HL-60/S4 treated with retinoic acid at 250 ng/mL for 4 days and 3 days (cell line): Measurements from ENCODE around the gene EGF.

Experiments
- in situ Hi-C: fragments of 300-500 bp; cut with MboI; formaldehyde crosslinking; loops from 2 replicates; pipeline ENCODE4 v1.7.0; 2022; ENCODE audit warnings: low sequenced_read_pairs

EGF gene

GRCh38 chr4:109989044-109989443 lies 76.4 kb downstream of the EGF start:
- in situ Hi-C loops: no loop called here

- in situ Hi-C loops: no loop called here
These were observed 76.9 kb downstream of the EGF start for GRCh38 chr4:109989618-109990017.

DNA sequence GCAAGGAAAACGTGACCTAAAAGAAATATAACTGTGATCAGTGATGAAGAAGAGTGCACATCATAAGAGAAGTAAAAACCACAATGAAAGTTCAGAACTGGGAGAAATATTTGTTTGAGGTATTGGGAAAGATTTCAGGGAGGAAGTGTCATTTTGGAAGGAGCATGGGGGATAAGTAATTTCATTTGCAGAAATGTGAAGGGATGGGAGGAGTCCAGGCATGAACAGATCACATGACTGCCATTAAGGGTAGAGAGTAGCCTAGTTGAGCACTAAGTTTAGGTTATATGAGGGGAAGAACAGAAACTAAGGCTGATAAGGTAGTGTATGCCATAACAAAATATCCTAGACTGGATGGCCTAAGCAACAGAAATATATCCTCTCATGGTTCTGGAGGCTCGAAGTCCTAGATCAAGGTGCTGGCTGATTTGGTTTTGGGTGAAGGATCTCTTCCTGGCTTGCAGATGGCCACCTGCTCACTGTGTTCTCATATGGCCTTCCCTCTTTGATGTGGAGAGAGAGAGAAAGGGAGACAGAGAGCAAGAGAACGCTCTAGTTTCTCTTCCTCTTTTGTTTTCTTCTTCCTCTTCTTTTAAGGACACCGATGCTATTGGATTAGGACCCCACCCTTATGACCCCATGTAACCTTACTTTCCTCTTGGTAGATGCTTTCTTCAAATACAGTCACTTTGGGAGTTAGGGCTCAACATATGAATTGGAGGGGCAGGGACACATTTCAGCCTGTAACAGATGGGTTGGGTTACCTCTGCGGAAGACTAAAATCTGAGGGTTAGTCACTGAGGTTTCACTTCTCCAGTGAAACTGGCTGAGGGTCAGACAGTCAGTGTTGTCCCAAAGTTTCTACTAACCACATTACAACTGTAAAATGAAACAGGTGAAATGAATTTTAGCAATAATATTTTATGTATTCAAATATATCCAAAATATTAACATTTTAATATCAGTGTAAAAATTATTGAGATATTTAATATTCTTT lies 77.9 kb downstream of the EGF start:
- in situ Hi-C loops: no loop called here

DNA sequence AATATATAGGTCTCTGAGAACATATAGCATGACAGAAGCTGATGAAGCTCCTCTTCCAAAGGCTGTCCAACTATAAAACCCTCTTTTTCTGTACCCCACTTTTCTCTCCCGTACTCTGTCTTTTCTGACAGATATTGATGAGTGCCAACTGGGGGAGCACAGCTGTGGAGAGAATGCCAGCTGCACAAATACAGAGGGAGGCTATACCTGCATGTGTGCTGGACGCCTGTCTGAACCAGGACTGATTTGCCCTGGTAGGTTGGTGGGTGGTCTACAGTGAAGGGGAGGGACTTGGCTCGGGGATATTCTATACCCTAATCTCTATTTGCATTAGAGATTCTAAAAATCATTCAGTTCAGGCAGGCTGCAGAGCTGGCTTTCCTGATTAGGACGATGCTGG lies 80.4 kb downstream of the EGF start:
- in situ Hi-C loops: no loop called here

DNA sequence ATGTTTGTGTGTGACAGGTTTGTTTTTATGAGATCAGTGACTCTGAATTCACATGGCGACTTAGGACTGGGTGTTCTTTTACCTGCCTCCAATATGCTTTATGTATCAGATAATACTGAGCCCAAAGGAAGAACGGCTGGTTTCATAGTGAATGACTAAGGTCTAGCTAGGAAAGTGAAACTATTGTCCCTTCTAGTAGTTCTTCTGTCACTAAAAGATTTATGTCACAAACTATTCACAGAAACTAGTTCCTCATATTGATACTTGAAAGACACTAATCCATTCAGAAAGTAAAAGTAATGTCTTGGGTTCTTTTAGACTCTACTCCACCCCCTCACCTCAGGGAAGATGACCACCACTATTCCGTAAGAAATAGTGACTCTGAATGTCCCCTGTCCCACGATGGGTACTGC lies 81.7 kb downstream of the EGF start:
- in situ Hi-C loops: no loop called here

- in situ Hi-C loops: no loop called here
These were observed 83.8 kb downstream of the EGF start for GRCh38 chr4:109996526-109996925.

DNA sequence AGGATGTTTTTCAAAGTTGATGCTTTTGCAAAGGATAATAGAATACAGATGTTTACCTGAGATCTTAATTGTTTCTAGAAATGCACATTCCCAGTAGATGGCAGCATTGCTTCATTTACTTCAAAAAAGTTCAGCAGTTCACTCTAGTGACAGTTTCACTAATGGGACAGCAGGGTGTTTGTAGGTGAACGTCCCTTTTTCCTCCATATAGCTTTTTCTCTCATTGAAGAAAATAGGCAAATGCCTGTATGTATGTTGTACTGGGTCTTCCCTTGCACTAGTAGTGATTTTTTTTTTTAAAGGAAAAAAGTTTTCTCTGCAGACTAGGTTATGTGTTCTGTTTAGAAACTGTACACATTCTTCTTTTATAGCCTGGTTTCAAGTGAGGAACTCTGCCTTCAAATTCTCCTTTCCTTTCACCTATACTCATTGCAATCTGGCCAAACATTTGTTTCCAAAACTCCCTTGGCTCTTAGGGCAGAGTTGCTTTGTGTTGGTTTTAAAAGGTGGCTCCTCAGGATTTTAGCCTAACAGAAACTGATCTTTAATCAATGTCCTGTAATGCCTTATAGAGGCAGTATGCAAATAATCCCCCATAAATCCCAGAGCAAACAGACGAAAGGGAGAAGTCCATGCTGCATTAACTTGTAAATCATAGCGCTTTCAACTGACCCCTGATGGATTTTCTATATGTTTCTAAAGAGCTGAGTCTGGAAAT lies 86.3 kb downstream of the EGF start:
- in situ Hi-C loops: no loop called here

DNA sequence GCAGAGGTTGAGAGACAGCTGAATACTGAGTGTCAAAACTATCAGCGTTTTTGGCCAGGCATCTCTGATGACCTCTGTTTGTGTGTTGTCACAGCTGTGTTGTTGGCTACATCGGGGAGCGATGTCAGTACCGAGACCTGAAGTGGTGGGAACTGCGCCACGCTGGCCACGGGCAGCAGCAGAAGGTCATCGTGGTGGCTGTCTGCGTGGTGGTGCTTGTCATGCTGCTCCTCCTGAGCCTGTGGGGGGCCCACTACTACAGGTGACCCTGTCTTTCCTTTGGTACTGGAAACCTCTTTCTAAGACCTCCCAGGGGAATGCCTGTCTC lies 86.9 kb downstream of the EGF start:
- in situ Hi-C loops: no loop called here

DNA sequence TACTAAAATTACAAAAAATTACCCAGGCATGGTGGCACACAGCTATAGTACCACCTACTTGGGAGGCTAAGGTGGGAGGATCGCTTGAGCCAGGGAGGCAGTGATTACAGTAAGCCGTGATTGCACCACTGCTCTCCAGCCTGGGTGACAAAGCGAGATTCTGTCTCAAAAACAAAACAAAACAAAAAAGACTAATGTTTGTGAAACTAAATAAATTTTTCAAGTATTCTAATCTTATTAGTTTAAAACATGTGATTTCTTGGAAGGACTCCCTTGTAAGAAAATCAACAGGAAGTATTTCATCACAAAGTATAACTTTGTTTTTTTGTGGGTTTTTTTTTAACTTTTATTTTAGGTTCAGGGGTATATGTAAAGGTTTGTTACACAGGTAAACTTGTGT lies 89.6 kb downstream of the EGF start:
- in situ Hi-C loops: loop anchor here (10.0 kb wide), 1 partner anchor 522 kb away; no protein-coding TSS in a partner anchor

DNA sequence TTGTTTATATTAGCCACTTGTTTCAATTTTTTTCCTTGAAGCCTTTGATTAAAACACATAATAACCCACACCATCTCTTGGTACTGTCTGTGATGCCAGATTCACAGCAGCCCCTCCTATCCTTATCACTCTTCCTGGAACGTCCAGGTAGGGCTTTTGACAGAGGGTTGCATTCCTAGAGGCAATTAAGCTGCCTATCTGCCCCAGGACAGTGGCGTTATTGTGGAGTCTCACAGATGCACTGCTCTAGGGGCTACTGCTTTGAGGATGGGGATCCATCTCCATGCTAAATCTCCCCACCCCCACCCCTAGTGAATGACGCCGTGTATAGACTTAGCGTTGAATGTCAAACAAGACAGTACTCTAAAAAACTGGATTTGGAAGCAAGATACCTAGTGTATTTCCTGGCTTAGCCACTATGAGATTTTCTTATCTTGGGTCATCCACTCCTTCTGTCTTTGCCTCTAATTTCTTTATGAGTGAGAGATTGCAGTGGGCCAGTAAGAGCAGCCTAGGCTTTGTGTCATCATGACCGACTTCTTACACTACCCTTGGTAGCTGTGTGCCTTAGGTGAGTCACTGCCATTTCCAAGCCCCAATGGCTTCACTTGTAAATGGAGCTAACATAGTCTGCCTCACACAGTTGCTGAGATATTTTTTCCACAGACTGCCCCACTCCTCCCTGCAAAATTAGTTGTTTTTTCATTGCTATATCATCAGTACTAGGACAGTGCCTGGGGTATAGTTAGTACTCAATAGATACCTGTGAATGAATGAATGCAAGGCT lies 90.9 kb downstream of the EGF start:
- in situ Hi-C loops: loop anchor here (10.0 kb wide), 1 partner anchor 521 kb away; no protein-coding TSS in a partner anchor

DNA sequence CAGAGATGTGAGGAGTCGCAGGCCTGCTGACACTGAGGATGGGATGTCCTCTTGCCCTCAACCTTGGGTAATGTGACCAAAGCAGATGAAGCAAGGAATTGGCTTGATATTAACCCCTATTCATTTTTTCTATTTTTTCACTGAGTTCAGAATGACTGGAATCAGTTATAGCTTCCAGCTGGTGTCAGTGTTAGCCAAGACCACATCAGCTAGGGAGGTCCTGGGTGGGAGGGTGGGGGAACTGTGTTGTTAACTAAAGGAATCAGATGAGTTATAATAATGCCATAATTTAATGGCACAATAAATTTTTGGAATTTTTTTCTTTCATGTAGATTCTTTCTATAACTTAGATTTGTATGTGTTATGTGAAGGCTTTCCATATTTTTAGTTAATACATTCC lies 91.9 kb downstream of the EGF start:
- in situ Hi-C loops: loop anchor here (10.0 kb wide), 1 partner anchor 520 kb away; no protein-coding TSS in a partner anchor

- in situ Hi-C loops: loop anchor here (10.0 kb wide), 1 partner anchor 519 kb away; no protein-coding TSS in a partner anchor
These were observed 92.9 kb downstream of the EGF start for GRCh38 chr4:110005461-110006056.

GRCh38 chr4:110007217-110007616 lies 94.5 kb downstream of the EGF start:
- in situ Hi-C loops: loop anchor here (10.0 kb wide), 1 partner anchor 518 kb away; no protein-coding TSS in a partner anchor

DNA sequence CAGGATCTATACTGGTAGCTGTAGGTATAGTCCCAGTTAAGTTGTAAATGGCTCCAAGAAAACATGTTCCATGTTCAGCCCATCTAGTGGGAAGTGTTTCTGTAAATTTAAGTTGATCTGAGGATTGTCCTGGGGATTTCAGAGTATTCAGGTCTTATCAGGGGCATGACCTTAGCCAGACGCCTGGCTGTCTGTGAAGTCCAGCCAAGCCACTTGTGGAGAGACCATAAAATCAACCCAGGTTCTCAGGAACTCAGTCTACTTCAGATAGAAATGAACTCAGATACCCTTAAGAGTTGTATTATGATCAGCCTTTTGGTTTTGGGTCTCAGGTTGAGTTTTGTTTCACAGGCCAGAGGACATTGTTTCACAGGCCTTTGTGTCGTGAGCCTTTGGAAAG lies 95.9 kb downstream of the EGF start:
- in situ Hi-C loops: loop anchor here (10.0 kb wide), 1 partner anchor 516 kb away; no protein-coding TSS in a partner anchor

GRCh38 chr4:110009550-110009949 lies 96.9 kb downstream of the EGF start:
- in situ Hi-C loops: loop anchor here (10.0 kb wide), 1 partner anchor 515 kb away; no protein-coding TSS in a partner anchor

DNA sequence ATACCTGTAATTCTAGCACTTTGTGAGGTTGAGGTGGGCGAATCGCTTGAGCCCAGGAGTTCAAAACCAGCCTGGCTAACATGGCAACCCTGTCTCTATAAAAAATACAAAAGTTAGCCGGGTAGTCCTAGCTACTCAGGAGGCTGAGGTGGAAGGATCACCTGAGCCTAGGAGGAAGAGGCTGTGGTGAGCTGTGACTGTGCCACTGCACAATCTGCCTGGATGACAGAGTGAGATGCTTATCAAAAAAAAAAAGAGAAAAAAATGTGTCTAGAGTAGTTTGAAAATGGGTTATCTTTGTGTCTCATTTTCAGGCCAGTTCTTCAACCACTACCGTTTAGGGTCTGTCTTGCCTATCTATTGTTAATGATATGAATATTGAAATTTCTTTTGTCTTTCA lies 98.1 kb downstream of the EGF start:
- in situ Hi-C loops: no loop called here

DNA sequence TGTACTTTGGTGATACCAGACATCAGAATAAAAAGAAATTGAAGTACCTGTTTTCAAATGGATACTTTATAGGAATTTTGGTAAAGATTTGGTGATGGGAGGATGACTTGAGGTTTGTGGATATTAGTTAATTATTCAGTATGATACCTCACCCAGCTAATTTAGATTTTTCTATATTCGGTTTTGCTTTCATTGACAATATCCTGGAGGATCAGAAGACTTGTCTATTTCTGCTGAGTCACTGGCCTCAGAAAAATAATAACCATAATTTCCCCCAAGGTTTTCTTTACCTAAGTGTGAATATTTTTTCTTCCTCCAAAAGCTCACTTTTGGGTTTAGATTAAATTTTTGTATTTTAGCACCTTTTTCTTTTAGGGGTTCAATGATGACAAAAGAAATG lies 100.2 kb downstream of the EGF start:
- in situ Hi-C loops: no loop called here

GRCh38 chr4:110014233-110014632 lies 101.5 kb downstream of the EGF start:
- in situ Hi-C loops: no loop called here

GRCh38 chr4:110019153-110019552 lies 106.5 kb downstream of the EGF start:
- in situ Hi-C loops: no loop called here

DNA sequence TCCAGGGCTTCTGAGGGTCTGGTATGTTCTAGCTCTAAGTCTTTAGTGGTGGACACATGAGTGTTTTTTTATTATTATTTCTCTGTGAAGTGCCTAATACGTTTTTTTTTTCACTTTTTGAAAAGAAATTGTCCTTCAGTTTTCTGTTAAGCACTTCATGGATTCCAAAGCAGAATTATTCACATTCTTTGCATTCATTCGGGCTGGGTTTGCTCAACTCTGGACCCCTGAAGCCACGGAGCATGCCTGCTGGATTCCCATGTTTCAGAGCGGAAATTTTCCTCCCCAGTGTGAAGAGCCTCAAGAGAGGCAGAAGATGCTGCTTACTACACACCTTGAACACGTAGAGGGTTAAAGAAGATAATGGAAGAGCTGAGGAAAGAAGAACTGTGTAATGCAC lies 107.5 kb downstream of the EGF start:
- in situ Hi-C loops: no loop called here
